ENCODE results near the gene STRN3. TPM values are rescaled to one million over a fixed set of nuclear protein-coding genes. Genes with fewer than 3 reads are reported as not detected.

The STRN3 gene
- total and polyA plus RNA-seq, 10 of the 15 experiments (the other 5 are each of a cell fraction or from before 2014, with no cell fraction given): 7.8 to 27.9 (median 14.1) TPM

GRCh38 chr14:31057701-31058364 is 31.7 kb upstream of the STRN3 start:
- intact Hi-C loops (cut with micrococcal nuclease; ENCODE audit: unreplicated experiment) (no loop called here), in situ Hi-C loops (cut with MboI) (no loop called here)
- POLR2A ChIA-PET: interaction anchor here (0.7 kb wide), 1 partner anchor 64 kb away, joined by 3 read pairs; no protein-coding TSS in a partner anchor
- Histone ChIP-seq H3K9ac (ENCODE audit: control insufficient read depth, insufficient read depth, low read length) (no peak overlapping the region), H4K20me1 (ENCODE audit: control insufficient read depth, insufficient read depth) (no peaks in the 10 kb centered on the region), H3K4me2 (ENCODE audit: control insufficient read depth, insufficient read depth) (no peak overlapping the region), H3K27ac (ENCODE audit: control insufficient read depth, insufficient read depth) (no peak overlapping the region), H3K4me1 (ENCODE audit: control insufficient read depth, insufficient read depth, low read length) (no peaks in the 10 kb centered on the region), H2AFZ (ENCODE audit: control insufficient read depth, low read depth, low read length) (no peak overlapping the region), H3K79me2 (ENCODE audit: control insufficient read depth, insufficient read depth, low read length) (no peaks in the 10 kb centered on the region), H3K36me3 (ENCODE audit: control insufficient read depth in 2 of 2, insufficient read depth in 2 of 2, low read length in 1 of 2) (no peaks in the 10 kb centered on the region), H3K27me3 (replicated peaks in 1 of 2; ENCODE audit: control insufficient read depth in 2 of 2, insufficient read depth in 2 of 2, low read length in 1 of 2) (no peaks in the 10 kb centered on the region), H3K9me3 (replicated peaks; ENCODE audit: control insufficient read depth, insufficient read depth, low read length) (no peaks in the 10 kb centered on the region), H3K4me3 (no peak overlapping the region)
- no peak for ATAC-seq
- WGBS (ENCODE audit: insufficient coverage, insufficient replicate concordance, low lambda C conversion rate, missing lambda C conversion rate): 85% methylated on average over 12 of the region's 12 CpGs
- no peak for FAIRE-seq
- CTCF ChIA-PET: interaction anchor here (0.6 to 1.0 kb wide), 3 partner anchors 13 to 134 kb away, joined by 3 read pairs; no protein-coding TSS in a partner anchor
- TF ChIP-seq RELB (IDR thresholded peaks at IDR 0.05; ENCODE audit: low read depth): no peak
- no peak for TF ChIP-seq PBX3 (IDR thresholded peaks at IDR 0.05; ENCODE audit: insufficient replicate concordance, low read depth, low read length)
- TF ChIP-seq FOXK2 (IDR thresholded peaks at IDR 0.05): no peak
- no peak for TF ChIP-seq SIX5 (IDR thresholded peaks at IDR 0.05; ENCODE audit: low read depth, low read length, severe bottlenecking)
- no peak for TF ChIP-seq FOS (IDR thresholded peaks at IDR 0.05; ENCODE audit: borderline replicate concordance, extremely low read depth, insufficient read length)
- no peak for TF ChIP-seq SMARCA5 (IDR thresholded peaks at IDR 0.05)
- TF ChIP-seq TCF12 (IDR thresholded peaks at IDR 0.05; ENCODE audit: low read depth, low read length): no peak
- TF ChIP-seq DPF2 (IDR thresholded peaks at IDR 0.05): no peak
- TF ChIP-seq NBN (IDR thresholded peaks at IDR 0.05): no peak
- TF ChIP-seq NFXL1 (IDR thresholded peaks at IDR 0.05; ENCODE audit: borderline replicate concordance): no peak
- TF ChIP-seq HDAC2 (IDR thresholded peaks at IDR 0.05): no peak
- no peak for TF ChIP-seq SUZ12 (IDR thresholded peaks at IDR 0.05; ENCODE audit: unreplicated experiment)
- no peak for TF ChIP-seq POU2F2 (IDR thresholded peaks at IDR 0.05; ENCODE audit: borderline replicate concordance, low read depth, low read length)
- no peak for TF ChIP-seq CBX3 (IDR thresholded peaks at IDR 0.05; ENCODE audit: borderline replicate concordance, low read depth)
- TF ChIP-seq RAD21 (IDR thresholded peaks at IDR 0.05; ENCODE audit: insufficient read depth, low read depth, low read length): no peak
- no TSS peak for BruUV-seq (replicated peaks)
- RAD21 ChIA-PET (ENCODE audit: unreplicated experiment): no interaction called here
- DNase-seq (ENCODE audit: low read depth, low spot score): no peak
- SMC1A ChIA-PET (ENCODE audit: uncharacterized antibody, unreplicated experiment): no interaction called here
